Panc1 (cell line): ENCODE measurements around the gene CELA3A. TPM values are rescaled to one million over a fixed set of nuclear protein-coding genes. Genes with fewer than 3 reads are reported as not detected.
"Not testable (repeated sequence)": the region's sequence is repeated elsewhere in the genome, so short reads cannot be mapped to it uniquely, and the experiment has no call there.

Experiments
- ATAC-seq: fragments of 200-7000 bp; cut with Tn5 transposase; 2 replicates; pipeline ENCODE4 v1.9.1; 2020; ENCODE audit warnings: mild to moderate bottlenecking, moderate library complexity
- BruUV-seq: library from RNA; stranded (reverse); fragments of 400-500 nt; replicated peaks from 2 replicates; lab custom pipeline; 2021; lab: Mats Ljungman, UMichigan
- CTCF ChIA-PET: fragments of 300-600 bp; sonication (Branson Sonifier 250); formaldehyde crosslinking; loops from one replicate; lab custom pipeline; 2022; ENCODE audit warnings: antibody characterized with exemption; lab: Charles Lee
- POLR2A ChIA-PET: fragments of 300-600 bp; sonication (Branson Sonifier 250); formaldehyde crosslinking; loops from one replicate; lab custom pipeline; 2022; ENCODE audit warnings: antibody characterized with exemption; lab: Charles Lee
- DNase-seq: peaks from one replicate; pipeline ENCODE4 v3.0.0-alpha.2; 2010; ENCODE audit warnings: low read depth, low spot score
- H3K27ac ChIP-seq: 2 replicates; pipeline ENCODE4 v1.5.1; 2011; ENCODE audit warnings: mild to moderate bottlenecking, low read length, inconsistent platforms
- H3K27me3 ChIP-seq: fragments of 200-500 bp; sonication (Bioruptor generic); 2 replicates; pipeline ENCODE4 v1.6.0; 2014; ENCODE audit warnings: low read length, inconsistent platforms; ENCODE audit not compliant: control insufficient read depth, insufficient read depth
- H3K36me3 ChIP-seq: fragments of 200-500 bp; sonication (Bioruptor generic); 2 replicates; pipeline ENCODE4 v1.5.1; 2014; ENCODE audit warnings: inconsistent platforms, mild to moderate bottlenecking, low read length, moderate library complexity; ENCODE audit not compliant: control insufficient read depth, insufficient read depth
- H3K4me1 ChIP-seq: 2 replicates; pipeline ENCODE4 v1.5.1; 2011; ENCODE audit warnings: inconsistent platforms, mild to moderate bottlenecking, low read length, moderate library complexity; ENCODE audit not compliant: control insufficient read depth, insufficient read depth
- H3K4me3 ChIP-seq, 2 experiments: 2 replicates each; pipeline ENCODE4 v1.5.1; 2011 to 2012; ENCODE audit warnings: low read depth in 2 of 2, low read length in 2 of 2, mild to moderate bottlenecking in 2 of 2, inconsistent platforms in 1 of 2, moderate library complexity in 1 of 2
- H3K9me3 ChIP-seq: fragments of 200-500 bp; sonication (Bioruptor generic); 2 replicates; pipeline ENCODE4 v1.5.1; 2014; ENCODE audit warnings: low read depth, mild to moderate bottlenecking, inconsistent platforms, low read length, moderate library complexity; ENCODE audit not compliant: control insufficient read depth, insufficient read depth
- in situ Hi-C: cut with HindIII; loops from 2 replicates; pipeline ENCODE4 v1.10.0; 2016; ENCODE audit warnings: low sequenced_read_pairs, low pct_unique_long_range_greater_than_20kb
- intact Hi-C: fragments of 100-400 bp; cut with micrococcal nuclease; formaldehyde crosslinking; loops from one replicate; pipeline ENCODE4 v1.10.0; 2022; ENCODE audit not compliant: unreplicated experiment
- total RNA-seq: library from RNA; stranded (reverse); gene quantifications from one replicate; pipeline ENCODE4 v1.2.1, GENCODE V29; 2021; ENCODE audit not compliant: unreplicated experiment

The CELA3A gene
- total RNA-seq, 1 experiment from 2014 or later: 5.9 TPM

- ATAC-seq: peak; percentile 88
- peak overlapping the region; percentile 17; the same call in 1 of the 2 replicates for H3K27ac ChIP-seq
- H3K4me3 ChIP-seq, H3K27me3 ChIP-seq, CTCF ChIA-PET, H3K36me3 ChIP-seq, intact Hi-C loops, BruUV-seq, in situ Hi-C loops, H3K4me1 ChIP-seq, H3K9me3 ChIP-seq, POLR2A ChIA-PET, DNase-seq: not testable (repeated sequence)
Observed at GRCh38 chr1:22005261-22006149, 4.0 kb downstream of the CELA3A start.

- CTCF ChIA-PET, H3K9me3 ChIP-seq, H3K36me3 ChIP-seq, DNase-seq, H3K4me3 ChIP-seq, H3K27me3 ChIP-seq, intact Hi-C loops, POLR2A ChIA-PET, in situ Hi-C loops, BruUV-seq, ATAC-seq, H3K4me1 ChIP-seq, H3K27ac ChIP-seq: not testable (repeated sequence)
Observed at GRCh38 chr1:22006736-22007135, 5.3 kb downstream of the CELA3A start.

GRCh38 chr1:22007262-22007661 is 5.8 kb downstream of the CELA3A start:
- CTCF ChIA-PET, H3K9me3 ChIP-seq, H3K4me3 ChIP-seq, POLR2A ChIA-PET, H3K36me3 ChIP-seq, BruUV-seq, ATAC-seq, H3K4me1 ChIP-seq, intact Hi-C loops, DNase-seq, H3K27me3 ChIP-seq, H3K27ac ChIP-seq, in situ Hi-C loops: not testable (repeated sequence)

- POLR2A ChIA-PET, ATAC-seq, H3K9me3 ChIP-seq, H3K27ac ChIP-seq, BruUV-seq, H3K4me3 ChIP-seq, H3K36me3 ChIP-seq, DNase-seq, intact Hi-C loops, H3K4me1 ChIP-seq, in situ Hi-C loops, H3K27me3 ChIP-seq: not testable (repeated sequence)
- CTCF ChIA-PET: interaction anchor here (0.7 kb wide), 1 partner anchor 16 kb away, joined by 3 read pairs; no protein-coding TSS in a partner anchor
Observed at GRCh38 chr1:22009566-22009965, 8.1 kb downstream of the CELA3A start.

GRCh38 chr1:22012752-22013151 is 11.3 kb downstream of the CELA3A start:
- CTCF ChIA-PET, DNase-seq, H3K9me3 ChIP-seq, intact Hi-C loops, H3K4me3 ChIP-seq, in situ Hi-C loops, H3K27me3 ChIP-seq, POLR2A ChIA-PET, ATAC-seq, H3K4me1 ChIP-seq, H3K27ac ChIP-seq, BruUV-seq, H3K36me3 ChIP-seq: not testable (repeated sequence)

- H3K9me3 ChIP-seq, in situ Hi-C loops, DNase-seq, ATAC-seq, H3K27ac ChIP-seq, H3K36me3 ChIP-seq, intact Hi-C loops, H3K27me3 ChIP-seq, H3K4me1 ChIP-seq, H3K4me3 ChIP-seq, POLR2A ChIA-PET, BruUV-seq: not testable (repeated sequence)
- CTCF ChIA-PET: interaction anchor here (0.6 kb wide), 1 partner anchor 9 kb away, joined by 3 read pairs; no protein-coding TSS in a partner anchor
Observed at GRCh38 chr1:22014575-22015206, 13.2 kb downstream of the CELA3A start.
